GM23338 (cell line): ENCODE results near the gene MYO7B. TPM values are rescaled to one million over a fixed set of nuclear protein-coding genes. Genes with fewer than 3 reads are reported as not detected.

Experiments
- ATAC-seq: fragments of 200-7000 bp; cut with Tn5 transposase; 3 replicates; pipeline ENCODE4 v1.9.1; 2020
- DNase-seq: peaks from one replicate; pipeline ENCODE4 v3.0.0-alpha.2; 2015; ENCODE audit warnings: low spot score
- H2AFZ ChIP-seq: fragments of 200-600 bp; sonication (generic); 2 replicates; pipeline ENCODE4 v1.8.0; 2016; ENCODE audit warnings: antibody characterized with exemption, mild to moderate bottlenecking, moderate library complexity
- H3F3A ChIP-seq: fragments of 200-600 bp; sonication (generic); replicated peaks from 2 replicates; pipeline ENCODE4 v1.8.0; 2017; ENCODE audit warnings: antibody characterized with exemption, mixed run types, low read depth
- H3K27ac ChIP-seq: fragments of 200-600 bp; sonication (generic); 2 replicates; pipeline ENCODE4 v1.6.1; 2016; ENCODE audit warnings: low read depth
- H3K27me3 ChIP-seq: fragments of 200-600 bp; sonication (generic); 2 replicates; pipeline ENCODE4 v1.8.0; 2016; ENCODE audit warnings: mild to moderate bottlenecking, mixed run types, moderate library complexity; ENCODE audit not compliant: insufficient read depth
- H3K36me3 ChIP-seq: fragments of 200-600 bp; sonication (generic); 2 replicates; pipeline ENCODE4 v1.8.0; 2016; ENCODE audit warnings: mild to moderate bottlenecking; ENCODE audit not compliant: insufficient read depth
- H3K4me1 ChIP-seq: fragments of 200-600 bp; sonication (generic); 2 replicates; pipeline ENCODE4 v1.8.0; 2016; ENCODE audit warnings: mild to moderate bottlenecking, moderate library complexity; ENCODE audit not compliant: insufficient read depth
- H3K4me2 ChIP-seq: fragments of 200-600 bp; sonication (generic); 2 replicates; pipeline ENCODE4 v1.7.1; 2017; ENCODE audit warnings: mixed run types
- H3K4me3 ChIP-seq: fragments of 200-600 bp; sonication (generic); 2 replicates; pipeline ENCODE4 v1.6.1; 2016; ENCODE audit warnings: mixed run types
- H3K79me2 ChIP-seq: fragments of 200-600 bp; sonication (generic); replicated peaks from 2 replicates; pipeline ENCODE4 v1.8.0; 2017; ENCODE audit warnings: mild to moderate bottlenecking; ENCODE audit not compliant: insufficient read depth
- H3K9me2 ChIP-seq: fragments of 200-600 bp; sonication (generic); 2 replicates; pipeline ENCODE4 v1.8.0; 2017; ENCODE audit not compliant: insufficient read depth
- H4K20me1 ChIP-seq: fragments of 200-600 bp; sonication (generic); replicated peaks from 2 replicates; pipeline ENCODE4 v1.8.0; 2017; ENCODE audit warnings: mild to moderate bottlenecking; ENCODE audit not compliant: insufficient read depth
- H3K27ac Mint-ChIP-seq: 2 replicates; pipeline ENCODE4 v1.8.0; 2020; ENCODE audit warnings: inconsistent platforms, mild to moderate bottlenecking, moderate library complexity, mixed read lengths
- H3K27me3 Mint-ChIP-seq: 3 replicates; pipeline ENCODE4 v1.8.0; 2022; ENCODE audit warnings: low read depth, mild to moderate bottlenecking, moderate library complexity, mixed read lengths, inconsistent platforms; ENCODE audit not compliant: insufficient read depth, poor library complexity
- H3K36me3 Mint-ChIP-seq: 3 replicates; pipeline ENCODE4 v1.8.0; 2021; ENCODE audit warnings: low read depth, mild to moderate bottlenecking, inconsistent platforms, moderate library complexity, mixed read lengths
- H3K4me1 Mint-ChIP-seq: 3 replicates; pipeline ENCODE4 v1.8.0; 2020; ENCODE audit warnings: mild to moderate bottlenecking, inconsistent platforms, mixed read lengths
- H3K4me3 Mint-ChIP-seq: 3 replicates; pipeline ENCODE4 v1.8.0; 2021; ENCODE audit warnings: moderate library complexity, mild to moderate bottlenecking, inconsistent platforms, mixed read lengths
- H3K9me3 Mint-ChIP-seq: 3 replicates; pipeline ENCODE4 v1.8.0; 2020; ENCODE audit warnings: moderate library complexity, mild to moderate bottlenecking, inconsistent platforms, mixed read lengths
- CREB1 ChIP-seq: fragments of 250-450 bp; sonication (Bioruptor Pico); IDR thresholded peaks from 2 replicates; pipeline ENCODE4 v1.5.0; 2020; ENCODE audit warnings: low read depth, mild to moderate bottlenecking, moderate library complexity
- ETS1 ChIP-seq: IDR thresholded peaks from 2 replicates; pipeline ENCODE4 v1.6.1; 2016; ENCODE audit warnings: antibody characterized with exemption
- EZH2 ChIP-seq: fragments of 200-600 bp; sonication (generic); IDR thresholded peaks from one replicate; pipeline ENCODE4 v1.8.0; 2017; ENCODE audit warnings: antibody characterized with exemption, mild to moderate bottlenecking, low read depth; ENCODE audit not compliant: unreplicated experiment
- JUNB ChIP-seq: IDR thresholded peaks from one replicate; pipeline ENCODE4 v1.6.1; 2016; ENCODE audit warnings: antibody characterized with exemption; ENCODE audit not compliant: unreplicated experiment
- POLR2AphosphoS5 ChIP-seq: IDR thresholded peaks from 2 replicates; pipeline ENCODE4 v1.6.1; 2016; ENCODE audit warnings: antibody characterized with exemption, low read depth
- REST ChIP-seq: IDR thresholded peaks from one replicate; pipeline ENCODE4 v1.6.1; 2018; ENCODE audit warnings: antibody characterized with exemption; ENCODE audit not compliant: unreplicated experiment
- ZNF331 ChIP-seq: fragments of 250-450 bp; sonication (Bioruptor Pico); IDR thresholded peaks from 2 replicates; pipeline ENCODE4 v1.5.0; 2020; ENCODE audit warnings: low read depth, mild to moderate bottlenecking, moderate library complexity
- polyA plus RNA-seq: library from polyadenylated mRNA; unstranded; fragments of >200 nt; fragmentation: Nextera tagmentation; extraction: Ambion mirVana; gene quantifications from 2 replicates; pipeline ENCODE4 v1.2.1, GENCODE V29; 2016
- total RNA-seq: library from RNA; depleted of rRNA; stranded (reverse); fragments of >200 nt; shearing (Covaris generic); gene quantifications from 2 replicates; pipeline ENCODE4 v1.2.3, GENCODE V29; 2014
- TF ChIP-seq, protein P1 (sequence below): fragments of 250-450 bp; sonication (Bioruptor Pico); IDR thresholded peaks from 2 replicates; pipeline ENCODE4 v1.5.0; 2020; ENCODE audit warnings: mild to moderate bottlenecking, moderate library complexity

MYO7B gene
- total and polyA plus RNA-seq, 2 experiments from 2014 or later: not detected

DNA sequence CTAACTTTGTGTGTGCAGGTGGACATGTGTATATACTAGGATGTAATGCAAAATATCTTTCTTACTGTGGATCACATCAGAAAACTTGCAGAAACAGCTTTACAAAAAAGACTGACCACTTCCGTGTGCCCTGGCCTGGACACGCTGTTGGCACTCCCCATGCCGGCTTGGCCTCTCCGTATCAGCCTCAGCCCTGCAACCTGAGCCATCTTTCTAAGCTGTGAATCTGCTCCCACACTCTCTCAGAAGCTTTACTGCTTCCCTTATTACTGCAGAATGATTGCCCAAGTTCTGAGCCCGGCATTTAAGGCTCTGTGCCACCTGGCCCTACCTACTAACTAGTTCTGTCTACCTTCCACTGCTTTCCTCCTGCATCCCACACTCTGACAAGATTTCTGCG, 37.8 kb downstream of the MYO7B start (continued):
- TF ChIP-seq, protein P1, sequence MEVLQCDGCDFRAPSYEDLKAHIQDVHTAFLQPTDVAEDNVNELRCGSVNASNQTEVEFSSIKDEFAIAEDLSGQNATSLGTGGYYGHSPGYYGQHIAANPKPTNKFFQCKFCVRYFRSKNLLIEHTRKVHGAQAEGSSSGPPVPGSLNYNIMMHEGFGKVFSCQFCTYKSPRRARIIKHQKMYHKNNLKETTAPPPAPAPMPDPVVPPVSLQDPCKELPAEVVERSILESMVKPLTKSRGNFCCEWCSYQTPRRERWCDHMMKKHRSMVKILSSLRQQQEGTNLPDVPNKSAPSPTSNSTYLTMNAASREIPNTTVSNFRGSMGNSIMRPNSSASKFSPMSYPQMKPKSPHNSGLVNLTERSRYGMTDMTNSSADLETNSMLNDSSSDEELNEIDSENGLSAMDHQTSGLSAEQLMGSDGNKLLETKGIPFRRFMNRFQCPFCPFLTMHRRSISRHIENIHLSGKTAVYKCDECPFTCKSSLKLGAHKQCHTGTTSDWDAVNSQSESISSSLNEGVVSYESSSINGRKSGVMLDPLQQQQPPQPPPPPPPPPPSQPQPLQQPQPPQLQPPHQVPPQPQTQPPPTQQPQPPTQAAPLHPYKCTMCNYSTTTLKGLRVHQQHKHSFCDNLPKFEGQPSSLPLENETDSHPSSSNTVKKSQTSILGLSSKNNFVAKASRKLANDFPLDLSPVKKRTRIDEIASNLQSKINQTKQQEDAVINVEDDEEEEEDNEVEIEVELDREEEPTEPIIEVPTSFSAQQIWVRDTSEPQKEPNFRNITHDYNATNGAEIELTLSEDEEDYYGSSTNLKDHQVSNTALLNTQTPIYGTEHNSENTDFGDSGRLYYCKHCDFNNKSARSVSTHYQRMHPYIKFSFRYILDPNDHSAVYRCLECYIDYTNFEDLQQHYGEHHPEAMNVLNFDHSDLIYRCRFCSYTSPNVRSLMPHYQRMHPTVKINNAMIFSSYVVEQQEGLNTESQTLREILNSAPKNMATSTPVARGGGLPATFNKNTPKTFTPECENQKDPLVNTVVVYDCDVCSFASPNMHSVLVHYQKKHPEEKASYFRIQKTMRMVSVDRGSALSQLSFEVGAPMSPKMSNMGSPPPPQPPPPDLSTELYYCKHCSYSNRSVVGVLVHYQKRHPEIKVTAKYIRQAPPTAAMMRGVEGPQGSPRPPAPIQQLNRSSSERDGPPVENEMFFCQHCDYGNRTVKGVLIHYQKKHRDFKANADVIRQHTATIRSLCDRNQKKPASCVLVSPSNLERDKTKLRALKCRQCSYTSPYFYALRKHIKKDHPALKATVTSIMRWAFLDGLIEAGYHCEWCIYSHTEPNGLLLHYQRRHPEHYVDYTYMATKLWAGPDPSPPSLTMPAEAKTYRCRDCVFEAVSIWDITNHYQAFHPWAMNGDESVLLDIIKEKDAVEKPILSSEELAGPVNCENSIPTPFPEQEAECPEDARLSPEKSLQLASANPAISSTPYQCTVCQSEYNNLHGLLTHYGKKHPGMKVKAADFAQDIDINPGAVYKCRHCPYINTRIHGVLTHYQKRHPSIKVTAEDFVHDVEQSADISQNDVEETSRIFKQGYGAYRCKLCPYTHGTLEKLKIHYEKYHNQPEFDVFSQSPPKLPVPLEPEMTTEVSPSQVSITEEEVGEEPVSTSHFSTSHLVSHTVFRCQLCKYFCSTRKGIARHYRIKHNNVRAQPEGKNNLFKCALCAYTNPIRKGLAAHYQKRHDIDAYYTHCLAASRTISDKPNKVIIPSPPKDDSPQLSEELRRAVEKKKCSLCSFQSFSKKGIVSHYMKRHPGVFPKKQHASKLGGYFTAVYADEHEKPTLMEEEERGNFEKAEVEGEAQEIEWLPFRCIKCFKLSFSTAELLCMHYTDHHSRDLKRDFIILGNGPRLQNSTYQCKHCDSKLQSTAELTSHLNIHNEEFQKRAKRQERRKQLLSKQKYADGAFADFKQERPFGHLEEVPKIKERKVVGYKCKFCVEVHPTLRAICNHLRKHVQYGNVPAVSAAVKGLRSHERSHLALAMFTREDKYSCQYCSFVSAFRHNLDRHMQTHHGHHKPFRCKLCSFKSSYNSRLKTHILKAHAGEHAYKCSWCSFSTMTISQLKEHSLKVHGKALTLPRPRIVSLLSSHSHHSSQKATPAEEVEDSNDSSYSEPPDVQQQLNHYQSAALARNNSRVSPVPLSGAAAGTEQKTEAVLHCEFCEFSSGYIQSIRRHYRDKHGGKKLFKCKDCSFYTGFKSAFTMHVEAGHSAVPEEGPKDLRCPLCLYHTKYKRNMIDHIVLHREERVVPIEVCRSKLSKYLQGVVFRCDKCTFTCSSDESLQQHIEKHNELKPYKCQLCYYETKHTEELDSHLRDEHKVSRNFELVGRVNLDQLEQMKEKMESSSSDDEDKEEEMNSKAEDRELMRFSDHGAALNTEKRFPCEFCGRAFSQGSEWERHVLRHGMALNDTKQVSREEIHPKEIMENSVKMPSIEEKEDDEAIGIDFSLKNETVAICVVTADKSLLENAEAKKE (CRISPR knock-in tag): no peak
- TF ChIP-seq CREB1 (CRISPR knock-in tag) (no peak), ETS1 (no peak), ZNF331 (CRISPR knock-in tag) (no peak), JUNB (no peak), POLR2AphosphoS5 (no peak)

DNA sequence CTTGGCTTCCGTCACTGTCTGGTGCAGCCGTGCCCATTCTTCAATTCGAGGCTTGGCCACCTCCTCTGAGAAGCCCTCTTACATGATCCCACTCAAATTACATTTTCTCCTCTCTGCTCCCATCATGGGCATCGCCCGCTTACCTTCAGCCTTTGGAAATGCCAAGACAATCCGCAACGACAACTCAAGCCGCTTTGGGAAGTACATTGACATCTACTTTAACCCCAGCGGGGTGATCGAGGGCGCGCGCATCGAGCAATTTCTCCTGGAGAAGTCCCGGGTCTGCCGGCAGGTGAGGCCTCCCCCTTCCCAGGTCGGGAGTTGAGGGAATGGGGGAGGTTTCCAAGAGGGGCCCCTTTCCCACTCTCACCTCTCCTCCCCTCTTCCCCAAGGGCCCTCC, 38.3 kb downstream of the MYO7B start:
- H3K36me3 ChIP-seq: no peaks in the 10 kb centered on the region
- H3F3A ChIP-seq: no peaks in the 10 kb centered on the region
- Mint-ChIP-seq H3K36me3 (no peaks in the 10 kb centered on the region), H3K9me3 (no peaks in the 10 kb centered on the region), H3K27ac (no peak overlapping the region), H3K27me3 (peaks cover 8% of the 10 kb centered on the region), H3K4me3 (no peak overlapping the region), H3K4me1 (peaks cover 5% of the 10 kb centered on the region)
- H4K20me1 ChIP-seq: no peaks in the 10 kb centered on the region
- DNase-seq (no peak), ATAC-seq (no peak)
- H3K27me3 ChIP-seq: no peaks in the 10 kb centered on the region
- peak overlapping the region; percentile 85 for H2AFZ ChIP-seq
- H3K4me1 ChIP-seq: no peaks in the 10 kb centered on the region
- no peak overlapping the region for H3K4me2 ChIP-seq
- no peak for TF ChIP-seq ETS1
- TF ChIP-seq CREB1 (CRISPR knock-in tag): no peak
- no peak for TF ChIP-seq EZH2
- no peak for TF ChIP-seq REST
- TF ChIP-seq ZNF331 (CRISPR knock-in tag): no peak
- TF ChIP-seq POLR2AphosphoS5: no peak
- H3K79me2 ChIP-seq: no peaks in the 10 kb centered on the region
- H3K4me3 ChIP-seq: no peak overlapping the region
- no peak overlapping the region for H3K27ac ChIP-seq
- H3K9me2 ChIP-seq: no peaks in the 10 kb centered on the region
